ENCODE results near the gene SLC38A7.

SLC38A7 gene, protein sequence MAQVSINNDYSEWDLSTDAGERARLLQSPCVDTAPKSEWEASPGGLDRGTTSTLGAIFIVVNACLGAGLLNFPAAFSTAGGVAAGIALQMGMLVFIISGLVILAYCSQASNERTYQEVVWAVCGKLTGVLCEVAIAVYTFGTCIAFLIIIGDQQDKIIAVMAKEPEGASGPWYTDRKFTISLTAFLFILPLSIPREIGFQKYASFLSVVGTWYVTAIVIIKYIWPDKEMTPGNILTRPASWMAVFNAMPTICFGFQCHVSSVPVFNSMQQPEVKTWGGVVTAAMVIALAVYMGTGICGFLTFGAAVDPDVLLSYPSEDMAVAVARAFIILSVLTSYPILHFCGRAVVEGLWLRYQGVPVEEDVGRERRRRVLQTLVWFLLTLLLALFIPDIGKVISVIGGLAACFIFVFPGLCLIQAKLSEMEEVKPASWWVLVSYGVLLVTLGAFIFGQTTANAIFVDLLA

DNA sequence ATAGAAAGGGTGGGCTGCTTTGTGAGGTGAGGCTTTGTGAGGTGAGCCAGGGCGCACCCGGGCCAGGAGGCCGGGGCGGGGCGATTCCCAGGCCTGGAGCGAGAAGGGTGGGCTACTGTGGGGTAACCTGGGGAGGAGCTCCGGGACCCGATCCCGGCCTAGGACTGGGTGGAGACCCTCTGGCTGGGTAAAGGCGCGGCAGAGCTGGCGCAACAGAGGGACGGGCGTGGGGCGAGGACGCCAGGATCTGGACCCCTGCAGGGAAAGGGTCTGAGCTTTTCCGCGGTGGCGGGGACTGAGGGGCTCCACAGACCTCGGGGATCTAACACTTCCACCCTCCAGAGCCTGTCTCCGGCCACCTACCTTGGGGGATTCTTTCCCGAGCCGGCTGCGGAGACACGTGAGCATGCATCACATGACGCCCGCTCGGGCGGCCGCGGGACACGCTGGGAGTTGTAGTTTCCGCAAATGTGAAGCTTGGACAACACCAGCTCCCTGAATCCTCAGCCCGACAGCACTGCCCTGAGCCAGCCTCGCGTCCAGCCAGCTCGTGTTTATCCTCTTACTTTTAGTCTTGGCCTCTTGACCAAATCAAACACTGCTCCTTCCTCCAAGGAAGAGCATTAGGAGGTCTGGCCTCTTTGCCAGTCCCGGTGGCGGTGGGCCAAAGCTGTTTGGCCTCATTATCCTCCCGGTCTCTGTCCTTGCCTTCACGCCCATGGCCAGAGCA is at the start of gene SLC38A7:
Gene SLC38A7 (minus strand): TSS at position 417 of the 730 bp plus-strand sequence. CDS start 4,644 bp downstream, outside the sequence.
- H3K4me3 Mint-ChIP-seq = peak within 1 kb of the TSS; percentile 86
- peak; percentile 38 for DNase-seq (ENCODE audit: low spot score in 2 of 2)
- peaks cover 23% of the 10 kb centered on the region for H3K4me1 Mint-ChIP-seq
- peak; percentile 87 for ATAC-seq (replicated peaks; ENCODE audit: extremely low read depth, poor library complexity, severe bottlenecking)
- H3K36me3 Mint-ChIP-seq (ENCODE audit: insufficient read depth) = no peaks in the 10 kb centered on the region
- H3K27ac Mint-ChIP-seq (ENCODE audit: low read depth) = peak within 1 kb of the TSS; percentile 70
- no peaks in the 10 kb centered on the region for H3K9me3 Mint-ChIP-seq
- no peaks in the 10 kb centered on the region for H3K27me3 Mint-ChIP-seq

DNA sequence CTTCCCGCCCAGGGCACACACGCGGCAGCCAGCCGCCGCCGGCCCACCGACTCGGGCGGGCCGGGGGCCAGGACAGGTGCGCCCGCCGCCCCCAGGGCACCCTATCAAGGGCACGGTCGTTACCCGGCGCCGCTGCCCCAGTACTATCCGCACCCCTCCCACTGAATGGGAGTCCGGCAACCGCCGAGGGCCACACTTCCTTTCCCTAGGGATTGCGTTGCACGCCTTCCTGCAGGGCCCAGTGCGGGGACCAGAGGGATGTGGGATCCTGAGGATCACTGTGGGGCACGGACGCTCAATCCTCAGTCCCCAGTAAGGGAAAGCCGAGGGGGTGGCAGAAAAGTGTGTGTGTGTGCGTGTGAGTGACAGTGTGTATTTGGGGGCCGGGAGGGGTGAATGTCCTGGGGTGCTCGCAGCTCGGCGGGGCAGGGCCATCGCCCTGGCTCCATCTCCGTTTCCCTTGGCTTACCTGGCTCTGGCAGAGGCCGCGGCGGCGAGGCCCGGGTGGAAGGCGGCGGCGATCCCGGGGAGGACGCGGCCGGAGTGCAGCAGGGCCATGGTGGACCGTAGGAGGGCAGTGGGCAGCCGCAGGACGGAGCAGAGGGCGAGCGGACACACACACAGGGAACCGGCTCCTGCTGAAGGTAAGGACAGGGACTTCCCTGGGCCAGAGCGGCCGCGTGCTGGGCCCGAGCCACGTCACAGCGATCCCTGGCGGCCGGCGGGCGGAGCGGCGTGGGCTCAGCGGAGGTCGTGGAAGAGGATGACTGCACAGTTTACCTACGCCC is 49.3 kb upstream of the SLC38A7 start, which contains the start of gene GOT2:
Gene GOT2 (minus strand): TSS at position 646 of the 788 bp plus-strand sequence. CDS start 88 bp downstream, at position 558.
- Mint-ChIP-seq H3K36me3 (ENCODE audit: insufficient read depth) (peaks cover 2% of the 10 kb centered on the region), H3K4me1 (peaks cover 39% of the 10 kb centered on the region)
- peak; percentile 97 for ATAC-seq (replicated peaks; ENCODE audit: extremely low read depth, poor library complexity, severe bottlenecking)

DNA sequence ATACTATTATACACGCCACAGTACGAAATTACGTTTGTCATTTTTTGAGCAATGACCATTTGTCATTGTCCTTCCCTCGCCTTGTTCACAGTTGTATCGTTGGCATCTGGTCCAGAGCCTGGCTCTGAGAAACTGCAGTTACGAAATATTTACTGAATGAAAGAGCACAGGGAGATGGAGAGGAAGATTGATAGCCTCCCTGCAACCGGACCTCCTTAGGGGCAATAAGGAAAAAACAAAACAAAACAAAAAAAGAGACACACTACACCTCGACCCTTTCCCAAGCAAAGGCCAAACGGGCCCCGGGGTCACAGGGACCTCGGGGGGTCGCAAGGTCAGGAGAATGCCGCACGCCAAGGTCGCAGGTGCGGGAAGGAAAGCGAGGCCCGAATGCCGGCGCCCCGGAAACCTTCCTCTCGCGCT is 48.7 kb upstream of the SLC38A7 start:
- Mint-ChIP-seq H3K4me1 (peaks cover 41% of the 10 kb centered on the region), H3K27me3 (no peaks in the 10 kb centered on the region), H3K36me3 (ENCODE audit: insufficient read depth) (peaks cover 2% of the 10 kb centered on the region), H3K4me3 (peak overlapping the region; percentile 97), H3K9me3 (no peaks in the 10 kb centered on the region), H3K27ac (ENCODE audit: low read depth) (peak overlapping the region; percentile 92)
- no peak for ATAC-seq (replicated peaks; ENCODE audit: extremely low read depth, poor library complexity, severe bottlenecking)
- DNase-seq (ENCODE audit: low spot score in 2 of 2) = no peak

More for the DNA sequence above, 49.3 kb upstream of the SLC38A7 start, which contains the start of gene GOT2:
- Mint-ChIP-seq H3K27ac (ENCODE audit: low read depth) (peak within 1 kb of the TSS; percentile 92), H3K4me3 (peak within 1 kb of the TSS; percentile 97), H3K27me3 (no peaks in the 10 kb centered on the region), H3K9me3 (no peaks in the 10 kb centered on the region)
- DNase-seq (ENCODE audit: low spot score in 2 of 2) = peak; percentile 68

DNA sequence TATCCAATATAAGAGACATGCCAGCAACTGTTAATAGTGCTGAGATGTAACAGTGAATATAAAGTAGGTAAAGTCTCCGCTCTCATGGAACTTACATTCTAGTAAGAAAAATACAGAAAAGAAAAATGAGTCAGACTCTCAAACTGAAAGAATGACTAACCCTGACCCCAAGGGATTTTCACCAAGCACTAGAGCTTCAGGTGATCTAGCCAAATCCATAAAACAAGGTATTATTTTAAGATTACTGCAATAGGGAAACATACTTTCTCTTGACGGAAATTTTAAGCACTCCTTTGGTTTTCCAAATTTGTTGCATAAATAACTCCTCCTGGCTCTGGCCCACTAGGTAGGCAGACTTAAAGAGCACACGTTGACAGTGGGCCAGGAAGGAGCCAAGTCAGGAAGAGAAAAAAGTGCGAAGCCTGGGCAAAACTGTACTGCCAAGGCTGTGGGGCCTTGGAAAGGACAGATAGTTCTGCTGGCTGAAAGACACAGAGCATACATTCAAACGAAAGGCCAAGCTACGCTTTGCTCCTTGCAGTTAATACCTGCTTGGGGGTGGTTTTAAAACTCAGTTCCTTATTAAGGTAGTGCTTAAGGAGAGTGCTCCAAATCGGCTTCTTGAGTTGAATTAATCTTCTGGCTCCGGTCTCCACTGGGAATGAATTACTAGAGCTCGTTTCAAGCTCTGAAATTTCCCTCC is 48.1 kb upstream of the SLC38A7 start:
- ATAC-seq (replicated peaks; ENCODE audit: extremely low read depth, poor library complexity, severe bottlenecking) = no peak
- H3K4me3 Mint-ChIP-seq = peak overlapping the region; percentile 97
- H3K27me3 Mint-ChIP-seq = no peaks in the 10 kb centered on the region
- no peak for DNase-seq (ENCODE audit: low spot score in 2 of 2)
- H3K36me3 Mint-ChIP-seq (ENCODE audit: insufficient read depth) = peaks cover 2% of the 10 kb centered on the region
- peak overlapping the region; percentile 92 for H3K27ac Mint-ChIP-seq (ENCODE audit: low read depth)
- H3K9me3 Mint-ChIP-seq = no peaks in the 10 kb centered on the region
- H3K4me1 Mint-ChIP-seq = peaks cover 46% of the 10 kb centered on the region

DNA sequence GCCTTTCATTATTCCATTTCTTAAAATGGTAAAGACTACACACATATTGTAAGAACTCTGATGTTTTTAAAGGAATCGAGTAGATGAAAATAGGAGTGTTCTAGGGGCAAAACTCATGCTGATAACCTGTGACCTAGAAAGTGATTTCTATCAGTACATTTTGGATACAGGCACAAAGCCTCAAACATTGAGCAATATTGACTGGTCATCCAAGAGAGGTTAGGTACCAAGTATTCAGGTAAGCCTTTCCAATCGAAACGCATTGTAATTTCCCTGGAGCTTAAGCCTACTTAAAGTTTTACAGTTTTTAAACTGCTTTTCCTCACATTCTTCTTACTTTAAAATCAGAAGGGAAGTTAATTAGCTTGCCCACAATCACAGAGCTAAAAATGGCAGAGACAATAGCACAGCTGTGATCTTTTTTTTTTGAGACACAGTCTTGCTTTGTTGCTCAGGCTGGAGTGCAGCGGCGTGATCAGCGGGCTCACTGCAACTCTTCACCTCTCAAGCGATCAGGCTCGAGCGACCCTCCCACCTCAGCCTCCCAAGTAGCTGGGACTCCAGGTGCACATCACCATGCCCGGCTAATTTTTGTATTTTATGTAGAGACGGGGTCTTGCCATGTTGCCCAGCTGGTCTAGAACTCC is 46.3 kb upstream of the SLC38A7 start:
- Mint-ChIP-seq H3K27ac (ENCODE audit: low read depth) (no peak overlapping the region), H3K27me3 (no peaks in the 10 kb centered on the region), H3K36me3 (ENCODE audit: insufficient read depth) (peaks cover 2% of the 10 kb centered on the region), H3K9me3 (no peaks in the 10 kb centered on the region), H3K4me3 (no peak overlapping the region), H3K4me1 (peaks cover 51% of the 10 kb centered on the region)
- no peak for ATAC-seq (replicated peaks; ENCODE audit: extremely low read depth, poor library complexity, severe bottlenecking)
- DNase-seq (ENCODE audit: low spot score in 2 of 2) = no peak

DNA sequence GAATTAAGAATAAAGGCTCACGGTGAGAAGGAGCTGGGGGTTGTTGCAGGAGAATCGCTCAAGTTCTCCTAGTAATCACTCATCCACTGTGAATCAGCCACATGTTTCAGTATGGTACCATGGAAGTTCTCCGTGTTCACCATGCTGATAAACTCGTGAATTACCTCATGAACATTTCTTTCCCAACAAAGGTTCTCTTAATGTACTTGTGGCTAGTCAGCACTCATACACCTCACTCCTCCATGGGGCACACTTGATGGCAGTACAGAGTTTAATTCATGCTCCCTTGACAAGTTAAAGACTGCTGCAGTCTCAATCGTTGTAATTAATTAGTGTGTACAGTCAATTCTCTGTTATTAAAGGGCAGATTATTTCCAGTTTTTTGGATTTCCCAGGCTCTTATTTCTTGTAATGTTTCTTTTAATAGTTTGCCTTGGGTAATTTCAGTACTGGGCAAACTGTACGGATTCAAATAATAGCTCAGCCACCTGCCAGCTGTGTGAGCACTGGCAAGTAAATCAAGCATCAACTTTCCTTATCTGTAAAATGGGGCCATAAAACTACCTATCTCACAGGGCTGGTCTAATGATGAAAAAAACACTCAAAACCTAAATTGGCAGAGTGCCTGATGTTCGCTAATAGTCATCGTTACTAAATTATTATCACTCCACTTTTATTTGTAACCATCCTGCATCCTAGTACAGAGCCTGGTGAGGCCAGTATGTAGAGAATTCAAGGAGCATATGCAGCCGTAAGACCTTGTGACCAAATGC is 43.4 kb upstream of the SLC38A7 start:
- no peak for ATAC-seq (replicated peaks; ENCODE audit: extremely low read depth, poor library complexity, severe bottlenecking)
- H3K36me3 Mint-ChIP-seq (ENCODE audit: insufficient read depth) = peaks cover 12% of the 10 kb centered on the region

DNA sequence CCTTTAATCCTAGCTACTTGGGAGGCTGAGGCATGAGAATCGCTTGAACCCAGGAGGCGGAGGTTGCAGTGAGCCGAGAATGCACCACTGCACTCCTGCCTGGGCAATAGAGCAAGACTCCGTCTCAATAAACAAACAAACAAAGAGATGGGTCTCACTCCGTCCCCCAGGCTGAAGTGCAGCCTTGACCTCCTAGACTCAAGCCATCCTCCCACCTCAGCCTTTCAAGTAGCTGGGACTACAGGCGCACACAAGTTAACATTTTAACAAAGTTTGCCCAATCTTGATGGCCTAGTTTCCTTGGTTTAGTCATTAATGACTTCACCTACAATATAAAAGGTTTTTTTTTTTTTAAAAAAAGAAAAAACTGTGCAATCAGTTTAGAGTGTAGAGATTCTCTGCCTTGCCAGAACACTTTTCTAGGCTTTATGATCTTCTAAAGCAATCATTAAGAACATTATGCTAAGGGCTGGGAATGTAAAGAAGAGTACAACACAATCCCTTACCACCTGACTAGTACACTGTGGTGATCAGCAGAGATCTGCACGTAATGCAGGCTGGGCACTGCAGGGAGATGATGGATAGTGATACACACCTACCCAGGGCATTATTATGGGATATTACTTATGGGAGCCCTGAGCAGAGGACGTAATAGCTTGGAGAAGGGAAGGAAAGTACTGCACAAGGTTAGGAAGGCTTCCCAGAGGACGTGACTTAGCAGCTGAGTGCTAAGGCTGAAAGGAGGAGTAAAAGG is 42.6 kb upstream of the SLC38A7 start:
- Mint-ChIP-seq H3K27ac (ENCODE audit: low read depth) (no peak overlapping the region), H3K27me3 (no peaks in the 10 kb centered on the region), H3K4me1 (peaks cover 33% of the 10 kb centered on the region), H3K9me3 (no peaks in the 10 kb centered on the region), H3K4me3 (no peak overlapping the region), H3K36me3 (ENCODE audit: insufficient read depth) (peaks cover 12% of the 10 kb centered on the region)
- ATAC-seq (replicated peaks; ENCODE audit: extremely low read depth, poor library complexity, severe bottlenecking) = no peak
- no peak for DNase-seq (ENCODE audit: low spot score in 2 of 2)

More for the DNA sequence above, 43.4 kb upstream of the SLC38A7 start:
- peaks cover 41% of the 10 kb centered on the region for H3K4me1 Mint-ChIP-seq
- H3K27ac Mint-ChIP-seq (ENCODE audit: low read depth) = no peak overlapping the region
- H3K4me3 Mint-ChIP-seq = no peak overlapping the region
- no peaks in the 10 kb centered on the region for H3K27me3 Mint-ChIP-seq
- DNase-seq (ENCODE audit: low spot score in 2 of 2) = no peak
- H3K9me3 Mint-ChIP-seq = no peaks in the 10 kb centered on the region

DNA sequence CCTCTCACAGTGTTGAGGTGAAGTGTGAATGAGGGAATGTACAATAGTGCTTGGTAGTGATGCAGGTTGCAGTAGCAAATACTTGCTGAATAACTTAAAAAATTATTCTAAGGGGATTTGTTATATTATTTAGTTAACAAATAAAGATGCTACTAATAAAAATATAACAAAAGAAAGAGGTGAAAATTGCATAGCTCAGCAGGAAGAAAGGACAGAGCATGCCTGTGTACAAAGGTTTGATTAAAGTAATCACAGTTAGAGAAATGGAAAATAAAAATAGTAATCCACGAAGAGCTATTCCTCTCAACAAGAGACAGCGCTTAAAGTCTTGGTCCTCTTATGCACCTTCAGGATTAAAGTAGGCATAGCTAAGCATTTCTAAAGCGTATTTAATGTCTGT is 38.5 kb upstream of the SLC38A7 start:
- no peak overlapping the region for H3K27ac Mint-ChIP-seq (ENCODE audit: low read depth)

DNA sequence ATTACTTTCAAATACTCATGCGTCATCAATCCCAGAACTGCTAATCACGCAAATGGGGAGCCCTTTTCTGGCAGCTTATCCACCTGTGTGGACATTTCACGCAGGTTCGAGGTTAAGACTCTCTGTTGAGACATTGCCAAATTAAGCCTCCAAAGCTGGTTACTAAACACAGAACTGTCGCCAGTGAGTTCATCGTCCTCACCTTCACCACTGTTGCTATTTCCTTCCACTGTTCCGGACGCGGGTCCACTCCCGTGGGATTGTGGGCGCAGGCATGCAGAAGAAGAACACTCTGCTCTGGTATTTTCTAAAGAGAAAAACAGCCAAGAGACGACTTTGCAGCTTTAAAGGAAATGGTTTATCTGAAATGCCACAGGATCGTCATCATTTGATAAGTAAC is 33.4 kb upstream of the SLC38A7 start:
- H3K36me3 Mint-ChIP-seq (ENCODE audit: insufficient read depth) = peaks cover 61% of the 10 kb centered on the region
- H3K27ac Mint-ChIP-seq (ENCODE audit: low read depth) = no peak overlapping the region
- no peaks in the 10 kb centered on the region for H3K9me3 Mint-ChIP-seq
- H3K4me1 Mint-ChIP-seq = no peaks in the 10 kb centered on the region
- H3K4me3 Mint-ChIP-seq = no peak overlapping the region
- DNase-seq (ENCODE audit: low spot score in 2 of 2) (no peak), ATAC-seq (replicated peaks; ENCODE audit: extremely low read depth, poor library complexity, severe bottlenecking) (no peak)
- H3K27me3 Mint-ChIP-seq = no peaks in the 10 kb centered on the region

More for the DNA sequence above, 38.5 kb upstream of the SLC38A7 start:
- H3K9me3 Mint-ChIP-seq = no peaks in the 10 kb centered on the region
- no peak overlapping the region for H3K4me3 Mint-ChIP-seq
- DNase-seq (ENCODE audit: low spot score in 2 of 2) (no peak), ATAC-seq (replicated peaks; ENCODE audit: extremely low read depth, poor library complexity, severe bottlenecking) (no peak)
- H3K27me3 Mint-ChIP-seq = no peaks in the 10 kb centered on the region
- peaks cover 9% of the 10 kb centered on the region for H3K4me1 Mint-ChIP-seq
- H3K36me3 Mint-ChIP-seq (ENCODE audit: insufficient read depth) = peaks cover 36% of the 10 kb centered on the region

DNA sequence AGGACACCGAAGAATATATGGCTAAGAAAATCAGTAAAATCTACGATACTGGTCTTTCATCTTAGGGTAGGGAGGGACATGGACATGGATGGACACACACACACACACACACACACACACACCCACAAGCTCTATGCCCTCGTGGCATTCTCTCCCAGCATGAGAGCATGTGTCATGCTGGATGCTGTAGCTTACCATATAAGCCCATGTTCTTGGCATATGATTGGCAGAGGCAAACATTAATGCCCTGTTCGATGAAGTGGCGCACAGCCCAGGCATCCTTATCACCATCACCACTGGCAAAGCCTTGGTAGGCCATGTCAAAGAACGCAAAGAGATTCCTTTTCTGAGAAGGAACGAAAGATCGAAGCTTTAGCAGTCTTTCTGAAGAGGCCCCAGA is 31.9 kb upstream of the SLC38A7 start:
- peaks cover 57% of the 10 kb centered on the region for H3K36me3 Mint-ChIP-seq (ENCODE audit: insufficient read depth)
- DNase-seq (ENCODE audit: low spot score in 2 of 2) = no peak
- H3K27ac Mint-ChIP-seq (ENCODE audit: low read depth) = no peak overlapping the region
- ATAC-seq (replicated peaks; ENCODE audit: extremely low read depth, poor library complexity, severe bottlenecking) = no peak
- no peaks in the 10 kb centered on the region for H3K4me1 Mint-ChIP-seq
- no peaks in the 10 kb centered on the region for H3K27me3 Mint-ChIP-seq
- H3K9me3 Mint-ChIP-seq = no peaks in the 10 kb centered on the region
- H3K4me3 Mint-ChIP-seq = no peak overlapping the region

All from central memory CD8-positive, alpha-beta T cell (primary cell).